HEK293 (cell line): ENCODE measurements around the gene DPH7.
A peak's percentile ranks its signal among the peaks of the same experiment; 100 is the strongest.

Experiments used
- CTCF ChIA-PET: fragments of 350-600 bp; formaldehyde crosslinking; extraction: SDS; loops from one replicate; lab custom pipeline; 2021; ENCODE audit warnings: antibody characterized with exemption; lab: Yijun Ruan, JAX
- POLR2A ChIA-PET: fragments of 300-600 bp; formaldehyde crosslinking; extraction: SDS; loops from one replicate; lab custom pipeline; 2020; ENCODE audit warnings: antibody characterized with exemption, inconsistent platforms; lab: Yijun Ruan, JAX
- H3K27ac ChIP-seq: fragments of 200-500 bp; sonication (Bioruptor generic); 2 replicates; pipeline ENCODE4 v1.5.1; 2014; ENCODE audit warnings: low read depth, low read length, control low read depth, inconsistent platforms; ENCODE audit errors: extremely low read depth
- H3K36me3 ChIP-seq, 2 experiments: fragments of 200-500 bp in 1 of 2; sonication (Bioruptor generic) in 1 of 2; 1 replicate in 1 of 2; 2 replicates in 1 of 2; pipeline ENCODE4 v1.5.1; 2014 to 2017; ENCODE audit warnings: inconsistent platforms in 2 of 2, low read length in 2 of 2; ENCODE audit not compliant: control insufficient read depth in 2 of 2, insufficient read depth in 1 of 2
- H3K4me1 ChIP-seq: fragments of 200-500 bp; sonication (Bioruptor generic); 2 replicates; pipeline ENCODE4 v1.5.1; 2014; ENCODE audit warnings: mild to moderate bottlenecking, low read length, inconsistent platforms; ENCODE audit not compliant: control insufficient read depth, insufficient read depth
- H3K4me3 ChIP-seq: 2 replicates; pipeline ENCODE4 v1.5.1; 2011; ENCODE audit warnings: low read depth, mild to moderate bottlenecking, control low read depth, low read length, moderate library complexity
- H3K9me3 ChIP-seq: fragments of 200-500 bp; sonication (Bioruptor generic); 2 replicates; pipeline ENCODE4 v1.5.1; 2014; ENCODE audit warnings: low read depth, low read length, inconsistent platforms; ENCODE audit not compliant: control insufficient read depth, insufficient read depth
- EGR2 ChIP-seq: fragments of 450-650 bp; formaldehyde crosslinking; IDR thresholded peaks from 2 replicates; pipeline ENCODE4 v1.5.1; 2016; ENCODE audit warnings: low read depth, missing biosample characterization, missing genetic modification characterization
- GLIS1 ChIP-seq: fragments of 450-650 bp; formaldehyde crosslinking; IDR thresholded peaks from 2 replicates; pipeline ENCODE4 v1.5.1; 2016; ENCODE audit warnings: missing biosample characterization, missing genetic modification characterization
- SP7 ChIP-seq: fragments of 450-650 bp; formaldehyde crosslinking; IDR thresholded peaks from 2 replicates; pipeline ENCODE4 v1.5.1; 2016; ENCODE audit warnings: missing biosample characterization, missing genetic modification characterization
- ZFHX2 ChIP-seq: fragments of 450-650 bp; formaldehyde crosslinking; conservative IDR thresholded peaks from 2 replicates; pipeline ENCODE4 v1.5.1; 2016; ENCODE audit warnings: missing biosample characterization, missing genetic modification characterization
- ZNF10 ChIP-seq: fragments of 450-650 bp; formaldehyde crosslinking; IDR thresholded peaks from 2 replicates; pipeline ENCODE4 v1.5.1; 2017; ENCODE audit warnings: missing biosample characterization, missing genetic modification characterization
- ZNF133 ChIP-seq: fragments of 450-650 bp; formaldehyde crosslinking; IDR thresholded peaks from 2 replicates; pipeline ENCODE4 v1.5.1; 2016; ENCODE audit warnings: missing biosample characterization, missing genetic modification characterization
- ZNF138 ChIP-seq: fragments of 450-650 bp; formaldehyde crosslinking; IDR thresholded peaks from 2 replicates; pipeline ENCODE4 v1.5.1; 2016; ENCODE audit warnings: missing biosample characterization, missing genetic modification characterization, borderline replicate concordance
- ZNF2 ChIP-seq: fragments of 450-650 bp; formaldehyde crosslinking; IDR thresholded peaks from 2 replicates; pipeline ENCODE4 v1.5.1; 2016; ENCODE audit warnings: missing biosample characterization, missing genetic modification characterization
- ZNF274 ChIP-seq, 2 experiments: fragments of 200-500 bp in 1 of 2; fragments of 450-650 bp in 1 of 2; sonication (Bioruptor generic) in 1 of 2; formaldehyde crosslinking in 1 of 2; IDR thresholded peaks; 2 replicates each; pipeline versions ENCODE4 v1.5.1 to v1.6.1; 2014 to 2016; ENCODE audit warnings: borderline replicate concordance in 1 of 2, inconsistent platforms in 1 of 2, low read length in 1 of 2, missing biosample characterization in 1 of 2, missing genetic modification characterization in 1 of 2
- ZNF311 ChIP-seq: fragments of 450-650 bp; formaldehyde crosslinking; IDR thresholded peaks from 2 replicates; pipeline ENCODE4 v1.5.1; 2017; ENCODE audit warnings: missing biosample characterization, missing genetic modification characterization, borderline replicate concordance
- ZNF350 ChIP-seq: fragments of 450-650 bp; formaldehyde crosslinking; IDR thresholded peaks from 2 replicates; pipeline ENCODE4 v1.5.0; 2017; ENCODE audit warnings: missing biosample characterization, mild to moderate bottlenecking, missing genetic modification characterization
- ZNF544 ChIP-seq: fragments of 450-650 bp; formaldehyde crosslinking; IDR thresholded peaks from 2 replicates; pipeline ENCODE4 v1.5.0; 2017; ENCODE audit warnings: missing biosample characterization, missing genetic modification characterization
- ZNF561 ChIP-seq: fragments of 450-650 bp; IDR thresholded peaks from 2 replicates; pipeline ENCODE4 v1.5.1; 2018; ENCODE audit warnings: missing biosample characterization, missing genetic modification characterization, borderline replicate concordance
- ZNF585B ChIP-seq: fragments of 450-650 bp; formaldehyde crosslinking; IDR thresholded peaks from 2 replicates; pipeline ENCODE4 v1.5.1; 2016; ENCODE audit warnings: missing biosample characterization, missing genetic modification characterization
- ZNF596 ChIP-seq: fragments of 450-650 bp; IDR thresholded peaks from 2 replicates; pipeline ENCODE4 v1.5.0; 2018; ENCODE audit warnings: missing biosample characterization, mild to moderate bottlenecking, missing genetic modification characterization, moderate library complexity
- ZNF843 ChIP-seq: fragments of 450-650 bp; formaldehyde crosslinking; IDR thresholded peaks from 2 replicates; pipeline ENCODE4 v1.5.1; 2016; ENCODE audit warnings: missing biosample characterization, missing genetic modification characterization
- ZXDB ChIP-seq: fragments of 450-650 bp; formaldehyde crosslinking; IDR thresholded peaks from 2 replicates; pipeline ENCODE4 v1.5.1; 2016; ENCODE audit warnings: missing biosample characterization, missing genetic modification characterization
- TF ChIP-seq, protein P1 (sequence below): fragments of 450-650 bp; formaldehyde crosslinking; IDR thresholded peaks from 2 replicates; pipeline ENCODE4 v1.5.1; 2016; ENCODE audit warnings: missing biosample characterization, missing genetic modification characterization
- TF ChIP-seq, protein P2 (sequence below): fragments of 450-650 bp; formaldehyde crosslinking; IDR thresholded peaks from 2 replicates; pipeline ENCODE4 v1.5.1; 2017; ENCODE audit warnings: missing biosample characterization, mild to moderate bottlenecking, missing genetic modification characterization, moderate library complexity
- TF ChIP-seq, protein P3 (sequence below): fragments of 450-650 bp; formaldehyde crosslinking; IDR thresholded peaks from 2 replicates; pipeline ENCODE4 v1.5.1; 2016; ENCODE audit warnings: missing biosample characterization, missing genetic modification characterization
- TF ChIP-seq, protein P4 (sequence below): sonication (generic); formaldehyde crosslinking; IDR thresholded peaks from 2 replicates; pipeline ENCODE4 v1.8.1; 2022; ENCODE audit warnings: mild to moderate bottlenecking, moderate library complexity, missing genetic modification reagents
- TF ChIP-seq, protein P5 (sequence below): fragments of 450-650 bp; formaldehyde crosslinking; optimal IDR thresholded peaks from 2 replicates; pipeline ENCODE3; 2016; ENCODE audit warnings: missing biosample characterization, mild to moderate bottlenecking, missing genetic modification characterization

Gene DPH7

DNA sequence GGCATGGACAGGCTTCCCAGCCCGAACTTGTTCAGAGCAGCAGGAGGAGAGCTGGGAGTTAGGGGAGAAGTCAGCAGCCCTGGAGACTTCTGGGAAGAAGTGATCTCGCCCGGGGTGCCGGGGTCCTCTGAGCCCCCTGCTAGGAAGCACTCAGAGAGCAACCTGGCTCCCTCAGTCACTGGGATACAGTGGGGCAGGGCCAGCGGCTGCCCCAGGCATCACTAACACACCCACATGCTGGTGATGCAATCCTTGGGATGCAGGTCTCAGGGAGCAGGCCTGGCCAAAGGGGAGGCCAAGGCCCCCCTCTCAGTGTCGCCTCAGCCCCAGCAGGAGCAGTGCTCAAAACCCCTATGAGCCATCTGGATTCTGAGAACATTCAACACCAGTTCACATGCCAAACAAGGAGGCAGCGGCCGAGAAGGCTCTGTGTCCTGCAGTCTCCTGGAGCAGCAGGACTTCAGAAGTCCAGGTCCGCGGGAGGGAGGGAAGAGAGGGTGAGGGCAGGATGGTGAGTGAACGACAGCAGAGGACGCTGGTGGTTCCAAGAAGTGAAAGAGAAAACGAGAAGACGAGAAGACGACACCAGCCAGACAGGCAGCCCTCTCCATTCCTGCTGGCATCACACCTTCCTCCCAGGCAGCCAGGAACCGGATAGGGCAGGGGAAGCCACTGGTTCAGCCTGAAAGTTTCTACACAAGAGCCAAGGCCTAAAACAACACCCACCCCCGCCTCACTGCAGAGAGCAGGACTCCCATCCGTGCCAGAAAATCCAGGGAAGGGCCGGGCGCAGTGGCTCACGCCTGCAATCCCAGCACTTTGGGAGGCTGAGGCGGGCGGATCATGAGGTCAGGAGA is 30.8 kb downstream of the DPH7 start (continued):
- TF ChIP-seq, protein P1, sequence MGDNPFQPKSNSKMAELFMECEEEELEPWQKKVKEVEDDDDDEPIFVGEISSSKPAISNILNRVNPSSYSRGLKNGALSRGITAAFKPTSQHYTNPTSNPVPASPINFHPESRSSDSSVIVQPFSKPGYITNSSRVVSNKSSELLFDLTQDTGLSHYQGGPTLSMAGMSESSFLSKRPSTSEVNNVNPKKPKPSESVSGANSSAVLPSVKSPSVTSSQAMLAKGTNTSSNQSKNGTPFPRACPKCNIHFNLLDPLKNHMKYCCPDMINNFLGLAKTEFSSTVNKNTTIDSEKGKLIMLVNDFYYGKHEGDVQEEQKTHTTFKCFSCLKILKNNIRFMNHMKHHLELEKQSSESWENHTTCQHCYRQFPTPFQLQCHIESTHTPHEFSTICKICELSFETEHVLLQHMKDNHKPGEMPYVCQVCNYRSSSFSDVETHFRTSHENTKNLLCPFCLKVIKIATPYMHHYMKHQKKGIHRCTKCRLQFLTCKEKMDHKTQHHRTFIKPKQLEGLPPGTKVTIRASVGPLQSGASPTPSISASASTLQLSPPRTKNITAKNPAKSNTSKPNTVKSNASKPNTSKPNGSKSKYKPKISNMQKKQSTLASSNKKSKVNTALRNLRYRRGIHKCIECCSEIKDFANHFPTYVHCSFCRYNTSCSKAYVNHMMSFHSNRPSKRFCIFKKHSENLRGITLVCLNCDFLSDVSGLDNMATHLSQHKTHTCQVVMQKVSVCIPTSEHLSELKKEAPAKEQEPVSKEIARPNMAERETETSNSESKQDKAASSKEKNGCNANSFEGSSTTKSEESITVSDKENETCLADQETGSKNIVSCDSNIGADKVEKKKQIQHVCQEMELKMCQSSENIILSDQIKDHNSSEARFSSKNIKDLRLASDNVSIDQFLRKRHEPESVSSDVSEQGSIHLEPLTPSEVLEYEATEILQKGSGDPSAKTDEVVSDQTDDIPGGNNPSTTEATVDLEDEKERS (tag by site-specific recombination) = no peak
- no peak for TF ChIP-seq ZNF138 (tag by site-specific recombination)
- TF ChIP-seq ZNF350 (tag by site-specific recombination) = no peak
- TF ChIP-seq, protein P2, sequence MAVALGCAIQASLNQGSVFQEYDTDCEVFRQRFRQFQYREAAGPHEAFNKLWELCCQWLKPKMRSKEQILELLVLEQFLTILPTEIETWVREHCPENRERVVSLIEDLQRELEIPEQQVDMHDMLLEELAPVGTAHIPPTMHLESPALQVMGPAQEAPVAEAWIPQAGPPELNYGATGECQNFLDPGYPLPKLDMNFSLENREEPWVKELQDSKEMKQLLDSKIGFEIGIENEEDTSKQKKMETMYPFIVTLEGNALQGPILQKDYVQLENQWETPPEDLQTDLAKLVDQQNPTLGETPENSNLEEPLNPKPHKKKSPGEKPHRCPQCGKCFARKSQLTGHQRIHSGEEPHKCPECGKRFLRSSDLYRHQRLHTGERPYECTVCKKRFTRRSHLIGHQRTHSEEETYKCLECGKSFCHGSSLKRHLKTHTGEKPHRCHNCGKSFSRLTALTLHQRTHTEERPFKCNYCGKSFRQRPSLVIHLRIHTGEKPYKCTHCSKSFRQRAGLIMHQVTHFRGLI (tag by site-specific recombination) = no peak
- TF ChIP-seq, protein P3, sequence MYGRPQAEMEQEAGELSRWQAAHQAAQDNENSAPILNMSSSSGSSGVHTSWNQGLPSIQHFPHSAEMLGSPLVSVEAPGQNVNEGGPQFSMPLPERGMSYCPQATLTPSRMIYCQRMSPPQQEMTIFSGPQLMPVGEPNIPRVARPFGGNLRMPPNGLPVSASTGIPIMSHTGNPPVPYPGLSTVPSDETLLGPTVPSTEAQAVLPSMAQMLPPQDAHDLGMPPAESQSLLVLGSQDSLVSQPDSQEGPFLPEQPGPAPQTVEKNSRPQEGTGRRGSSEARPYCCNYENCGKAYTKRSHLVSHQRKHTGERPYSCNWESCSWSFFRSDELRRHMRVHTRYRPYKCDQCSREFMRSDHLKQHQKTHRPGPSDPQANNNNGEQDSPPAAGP (tag by site-specific recombination) = no peak
- no peak for TF ChIP-seq ZNF133 (tag by site-specific recombination)
- TF ChIP-seq, all 188 proteins: peak for 0

DNA sequence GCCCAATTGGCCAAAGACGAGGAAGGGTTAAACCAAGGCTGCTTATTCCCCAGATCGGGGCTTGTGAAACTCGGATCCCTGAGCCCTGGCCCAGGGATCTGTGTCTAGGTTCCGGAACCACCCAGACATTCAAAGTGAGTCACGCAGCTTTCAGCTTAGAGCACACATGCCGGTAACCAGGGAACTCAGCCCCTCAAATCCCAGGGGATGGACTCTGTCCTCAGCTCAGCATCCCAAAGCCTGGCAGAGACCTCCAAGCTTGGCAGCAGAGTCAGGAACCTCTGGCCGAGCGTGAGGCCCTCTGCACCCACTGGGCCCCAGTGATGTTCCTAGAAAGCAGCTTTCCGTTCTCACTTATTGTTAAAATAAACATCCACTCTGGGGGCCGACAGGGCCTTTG is 33.6 kb downstream of the DPH7 start:
- ChIA-PET POLR2A (interaction anchor here (0.7 kb wide), 1 partner anchor 116 kb away, joined by 3 read pairs; no protein-coding TSS in a partner anchor), CTCF (interaction anchor here (0.5 to 6.2 kb wide), 13 partner anchors 9 to 517 kb away, joined by 3 to 35 read pairs (median 3); partner anchors contain the start of genes EXD3 and NOXA1)
- H3K9me3 ChIP-seq = no peaks in the 10 kb centered on the region
- H3K27ac ChIP-seq = no peak overlapping the region
- no peak overlapping the region for H3K4me3 ChIP-seq
- TF ChIP-seq ZNF585B (tag by site-specific recombination) (no peak), SP7 (tag by site-specific recombination) (no peak)
- peaks cover 0 to 4% of the 10 kb centered on the region in 2 experiments; a peak in 2 of 3 replicates for H3K36me3 ChIP-seq
- H3K4me1 ChIP-seq = no peaks in the 10 kb centered on the region

DNA sequence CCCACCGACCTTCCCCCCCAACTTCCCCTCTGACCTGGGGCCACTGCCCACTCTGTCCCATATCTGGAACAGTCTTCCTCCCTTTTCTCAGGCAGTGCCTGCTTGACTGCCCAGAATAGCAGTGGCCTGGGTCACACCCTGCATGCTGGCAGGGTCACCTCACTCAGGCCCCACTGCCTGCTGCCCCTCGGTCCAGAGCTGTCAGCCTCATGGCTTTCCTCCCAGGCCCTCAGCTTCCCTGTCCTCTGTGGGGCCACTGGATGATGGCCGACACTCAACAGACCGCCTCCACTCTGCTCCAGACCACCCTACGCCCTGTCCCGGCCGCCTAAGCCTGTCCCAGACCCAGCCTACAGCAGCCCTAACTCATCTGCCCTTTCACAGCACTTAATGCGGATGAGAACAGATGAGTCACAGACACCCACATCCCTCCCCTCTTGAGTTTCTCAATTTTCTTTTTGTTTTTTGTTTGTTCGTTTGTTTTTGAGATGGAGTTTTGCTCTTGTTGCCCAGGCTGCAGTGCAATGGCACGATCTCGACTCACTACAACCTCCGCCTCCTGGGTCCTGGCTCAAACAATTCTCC is 34.5 kb downstream of the DPH7 start:
- Histone ChIP-seq H3K27ac (no peak overlapping the region), H3K9me3 (no peaks in the 10 kb centered on the region), H3K4me3 (no peak overlapping the region), H3K4me1 (no peaks in the 10 kb centered on the region), H3K36me3 (peaks cover 0 to 4% of the 10 kb centered on the region in 2 experiments; a peak in 2 of 3 replicates)
- POLR2A ChIA-PET = no interaction called here
- CTCF ChIA-PET = interaction anchor here (1.0 to 6.2 kb wide), 4 partner anchors 9 to 14 kb away, joined by 3 to 35 read pairs (median 4); no protein-coding TSS in a partner anchor
- TF ChIP-seq ZNF2 (tag by site-specific recombination) (no peak), ZNF544 (no peak), ZNF561 (tag by site-specific recombination) (no peak), EGR2 (peak; percentile 57; the same call in 1 of the 2 replicates), ZFHX2 (peak; percentile 63; the same call in 1 of the 2 replicates), GLIS1 (no peak), ZNF274 (IDR thresholded peaks at IDR 0.05; ENCODE audit: low read length) (no peak), ZNF274 (tag by site-specific recombination; IDR thresholded peaks at IDR 0.05; ENCODE audit: borderline replicate concordance) (no peak), ZNF596 (tag by site-specific recombination) (no peak), ZNF585B (tag by site-specific recombination) (no peak), ZXDB (no peak), ZNF10 (tag by site-specific recombination) (no peak), ZNF843 (tag by site-specific recombination) (no peak), ZNF311 (tag by site-specific recombination) (no peak)
- TF ChIP-seq, protein P4, sequence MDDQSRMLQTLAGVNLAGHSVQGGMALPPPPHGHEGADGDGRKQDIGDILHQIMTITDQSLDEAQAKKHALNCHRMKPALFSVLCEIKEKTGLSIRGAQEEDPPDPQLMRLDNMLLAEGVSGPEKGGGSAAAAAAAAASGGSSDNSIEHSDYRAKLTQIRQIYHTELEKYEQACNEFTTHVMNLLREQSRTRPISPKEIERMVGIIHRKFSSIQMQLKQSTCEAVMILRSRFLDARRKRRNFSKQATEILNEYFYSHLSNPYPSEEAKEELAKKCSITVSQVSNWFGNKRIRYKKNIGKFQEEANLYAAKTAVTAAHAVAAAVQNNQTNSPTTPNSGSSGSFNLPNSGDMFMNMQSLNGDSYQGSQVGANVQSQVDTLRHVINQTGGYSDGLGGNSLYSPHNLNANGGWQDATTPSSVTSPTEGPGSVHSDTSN (CRISPR knock-in tag) = no peak
- TF ChIP-seq, protein P5, sequence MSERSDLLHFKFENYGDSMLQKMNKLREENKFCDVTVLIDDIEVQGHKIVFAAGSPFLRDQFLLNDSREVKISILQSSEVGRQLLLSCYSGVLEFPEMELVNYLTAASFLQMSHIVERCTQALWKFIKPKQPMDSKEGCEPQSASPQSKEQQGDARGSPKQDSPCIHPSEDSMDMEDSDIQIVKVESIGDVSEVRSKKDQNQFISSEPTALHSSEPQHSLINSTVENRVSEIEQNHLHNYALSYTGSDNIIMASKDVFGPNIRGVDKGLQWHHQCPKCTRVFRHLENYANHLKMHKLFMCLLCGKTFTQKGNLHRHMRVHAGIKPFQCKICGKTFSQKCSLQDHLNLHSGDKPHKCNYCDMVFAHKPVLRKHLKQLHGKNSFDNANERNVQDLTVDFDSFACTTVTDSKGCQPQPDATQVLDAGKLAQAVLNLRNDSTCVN = no peak
